Smooth muscle cell (in vitro differentiated cells): ENCODE results near the gene ZG16. TPM values are rescaled to one million over a fixed set of nuclear protein-coding genes. Genes with fewer than 3 reads are reported as not detected.

Experiments
- DNase-seq: peaks from one replicate; lab custom pipeline; 2025; ENCODE audit not compliant: unreplicated experiment; lab: John Stamatoyannopoulos, UW
- H2AFZ ChIP-seq: fragments of 200-600 bp; sonication (generic); 2 replicates; pipeline ENCODE4 v1.6.0; 2016; ENCODE audit warnings: antibody characterized with exemption, low read depth, mild to moderate bottlenecking
- H3F3A ChIP-seq: fragments of 200-600 bp; sonication (generic); 2 replicates; pipeline ENCODE4 v1.6.0; 2017; ENCODE audit warnings: antibody characterized with exemption, low read depth
- H3K27ac ChIP-seq: fragments of 200-600 bp; sonication (generic); 2 replicates; pipeline ENCODE4 v1.5.1; 2016; ENCODE audit warnings: low read depth, mild to moderate bottlenecking
- H3K27me3 ChIP-seq: fragments of 200-600 bp; sonication (generic); 2 replicates; pipeline ENCODE4 v1.6.1; 2016; ENCODE audit warnings: low read depth, mild to moderate bottlenecking
- H3K36me3 ChIP-seq: fragments of 200-600 bp; sonication (generic); 2 replicates; pipeline ENCODE4 v1.5.1; 2016; ENCODE audit warnings: low read depth
- H3K4me1 ChIP-seq: fragments of 200-600 bp; sonication (generic); 2 replicates; pipeline ENCODE4 v1.5.1; 2016; ENCODE audit warnings: low read depth
- H3K4me2 ChIP-seq: fragments of 200-600 bp; sonication (generic); 2 replicates; pipeline ENCODE4 v1.6.0; 2016; ENCODE audit warnings: mild to moderate bottlenecking
- H3K4me3 ChIP-seq: fragments of 200-600 bp; sonication (generic); 2 replicates; pipeline ENCODE4 v1.5.1; 2016; ENCODE audit warnings: mild to moderate bottlenecking
- H3K79me2 ChIP-seq: fragments of 200-600 bp; sonication (generic); 2 replicates; pipeline ENCODE4 v1.6.0; 2016; ENCODE audit warnings: low read depth, mild to moderate bottlenecking
- H3K9ac ChIP-seq: fragments of 200-600 bp; sonication (generic); 2 replicates; pipeline ENCODE4 v1.6.0; 2016; ENCODE audit warnings: low read depth
- H3K9me3 ChIP-seq: fragments of 200-600 bp; sonication (generic); replicated peaks from 2 replicates; pipeline ENCODE4 v1.5.1; 2016; ENCODE audit warnings: low read depth
- H4K20me1 ChIP-seq: fragments of 200-600 bp; sonication (generic); 2 replicates; pipeline ENCODE4 v1.6.0; 2016; ENCODE audit warnings: low read depth
- WGBS: methylation state at CpG from one replicate; pipeline ENCODE4 v1.1.7; 2016; ENCODE audit warnings: low lambda C conversion rate; 5-methylcytosine and 5-hydroxymethylcytosine counted together
- polyA plus RNA-seq: library from polyadenylated mRNA; unstranded; fragments of >200 nt; fragmentation: Nextera tagmentation; extraction: Ambion mirVana; gene quantifications from 2 replicates; pipeline ENCODE4 v1.2.1, GENCODE V29; 2016
- total RNA-seq: library from RNA; depleted of rRNA; stranded (reverse); fragments of >200 nt; gene quantifications from 2 replicates; pipeline ENCODE4 v1.2.3, GENCODE V29; 2014
- TF ChIP-seq, protein P1 (sequence below): fragments of 200-600 bp; sonication (generic); IDR thresholded peaks from 2 replicates; pipeline ENCODE4 v1.5.1; 2017; ENCODE audit warnings: borderline replicate concordance, mild to moderate bottlenecking, antibody characterized with exemption; ENCODE audit not compliant: insufficient read depth, poor library complexity, severe bottlenecking

ZG16 gene
- total and polyA plus RNA-seq, 2 experiments from 2014 or later = not detected

DNA sequence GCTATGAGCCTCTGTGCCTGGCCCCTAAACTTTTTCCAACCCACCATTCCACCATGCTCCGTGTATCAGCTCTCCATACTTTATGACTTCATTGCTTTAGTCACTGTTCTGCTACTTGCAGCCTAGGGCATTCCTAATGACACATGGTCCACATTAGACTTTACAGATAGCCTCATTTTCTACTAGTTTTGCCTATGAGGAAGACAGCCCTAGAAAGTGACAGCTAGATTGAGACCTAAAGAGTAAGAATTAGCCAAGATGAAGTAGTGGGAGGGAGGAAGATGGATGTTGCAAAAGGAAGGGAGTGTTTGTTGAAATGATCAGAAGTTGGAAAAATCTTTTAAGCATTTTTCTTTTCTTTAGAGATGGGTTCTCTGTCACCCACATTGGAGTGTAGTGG is 43.3 kb upstream of the ZG16 start:
- Histone ChIP-seq H3K9ac (no peak overlapping the region), H3K4me2 (no peak overlapping the region), H4K20me1 (no peaks in the 10 kb centered on the region), H3F3A (no peaks in the 10 kb centered on the region), H3K9me3 (no peaks in the 10 kb centered on the region), H3K4me1 (no peaks in the 10 kb centered on the region), H3K27ac (no peak overlapping the region), H2AFZ (no peak overlapping the region), H3K27me3 (no peaks in the 10 kb centered on the region), H3K36me3 (no peaks in the 10 kb centered on the region), H3K79me2 (no peaks in the 10 kb centered on the region), H3K4me3 (no peak overlapping the region)
- DNase-seq = no peak
- WGBS = 75% methylated on average over 1 of the region's 1 CpG
- TF ChIP-seq, protein P1, sequence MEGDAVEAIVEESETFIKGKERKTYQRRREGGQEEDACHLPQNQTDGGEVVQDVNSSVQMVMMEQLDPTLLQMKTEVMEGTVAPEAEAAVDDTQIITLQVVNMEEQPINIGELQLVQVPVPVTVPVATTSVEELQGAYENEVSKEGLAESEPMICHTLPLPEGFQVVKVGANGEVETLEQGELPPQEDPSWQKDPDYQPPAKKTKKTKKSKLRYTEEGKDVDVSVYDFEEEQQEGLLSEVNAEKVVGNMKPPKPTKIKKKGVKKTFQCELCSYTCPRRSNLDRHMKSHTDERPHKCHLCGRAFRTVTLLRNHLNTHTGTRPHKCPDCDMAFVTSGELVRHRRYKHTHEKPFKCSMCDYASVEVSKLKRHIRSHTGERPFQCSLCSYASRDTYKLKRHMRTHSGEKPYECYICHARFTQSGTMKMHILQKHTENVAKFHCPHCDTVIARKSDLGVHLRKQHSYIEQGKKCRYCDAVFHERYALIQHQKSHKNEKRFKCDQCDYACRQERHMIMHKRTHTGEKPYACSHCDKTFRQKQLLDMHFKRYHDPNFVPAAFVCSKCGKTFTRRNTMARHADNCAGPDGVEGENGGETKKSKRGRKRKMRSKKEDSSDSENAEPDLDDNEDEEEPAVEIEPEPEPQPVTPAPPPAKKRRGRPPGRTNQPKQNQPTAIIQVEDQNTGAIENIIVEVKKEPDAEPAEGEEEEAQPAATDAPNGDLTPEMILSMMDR = no peak

DNA sequence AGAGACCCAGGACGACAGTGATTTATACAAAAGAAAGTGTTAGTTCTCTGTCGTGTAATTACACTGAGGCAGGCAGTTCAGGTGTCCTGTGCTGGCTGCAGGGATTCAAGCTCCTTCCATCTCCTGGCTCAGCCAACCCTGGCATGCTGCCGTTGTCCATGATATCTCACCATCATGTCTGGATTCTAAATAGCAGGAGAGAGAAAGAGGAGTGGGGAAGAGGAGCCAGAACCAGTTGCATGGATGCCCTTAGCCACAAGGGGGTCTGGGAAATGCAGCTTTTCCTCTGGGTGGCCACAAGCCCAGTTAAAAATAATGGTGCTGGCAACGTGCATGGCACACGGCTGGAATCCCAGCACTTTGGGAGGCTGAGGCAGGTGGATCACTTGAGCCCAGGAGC is 41.9 kb upstream of the ZG16 start:
- no peak overlapping the region for H3K4me2 ChIP-seq
- no peaks in the 10 kb centered on the region for H3K36me3 ChIP-seq
- H3F3A ChIP-seq = no peaks in the 10 kb centered on the region
- H3K9ac ChIP-seq = no peak overlapping the region
- no peaks in the 10 kb centered on the region for H4K20me1 ChIP-seq
- H2AFZ ChIP-seq = no peak overlapping the region
- no peak overlapping the region for H3K4me3 ChIP-seq
- H3K9me3 ChIP-seq = no peaks in the 10 kb centered on the region
- DNase-seq = no peak
- 77% methylated on average over 5 of the region's 5 CpGs for WGBS
- H3K79me2 ChIP-seq = no peaks in the 10 kb centered on the region
- no peak overlapping the region for H3K27ac ChIP-seq
- no peaks in the 10 kb centered on the region for H3K4me1 ChIP-seq
- no peaks in the 10 kb centered on the region for H3K27me3 ChIP-seq
- TF ChIP-seq, protein P1 = no peak

DNA sequence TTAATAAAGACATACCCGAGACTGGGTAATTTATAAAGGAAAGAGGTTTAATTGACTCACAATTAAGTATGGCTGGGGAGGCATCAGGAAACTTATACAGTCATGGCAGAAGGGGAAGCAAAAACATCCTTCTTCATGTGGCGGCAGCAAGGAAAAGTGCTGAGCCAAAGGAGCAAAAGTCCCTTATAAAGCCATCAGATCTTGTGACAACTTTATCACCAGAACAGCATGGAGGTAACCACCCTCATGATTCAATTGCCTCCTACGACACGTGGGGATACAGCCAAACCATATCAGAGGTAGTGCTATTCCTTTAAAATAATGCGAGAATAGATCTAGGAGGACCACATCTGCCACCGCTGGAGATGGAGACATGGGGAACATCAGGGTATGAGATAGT is 41.3 kb upstream of the ZG16 start:
- no peak overlapping the region for H2AFZ ChIP-seq
- no peak overlapping the region for H3K4me3 ChIP-seq
- H3K4me2 ChIP-seq = no peak overlapping the region
- no peaks in the 10 kb centered on the region for H3K9me3 ChIP-seq
- TF ChIP-seq, protein P1 = no peak
- no peak overlapping the region for H3K9ac ChIP-seq
- no peaks in the 10 kb centered on the region for H3K79me2 ChIP-seq
- no peaks in the 10 kb centered on the region for H3K27me3 ChIP-seq
- no peak overlapping the region for H3K27ac ChIP-seq
- no peak for DNase-seq
- no peaks in the 10 kb centered on the region for H4K20me1 ChIP-seq
- no peaks in the 10 kb centered on the region for H3K36me3 ChIP-seq
- H3K4me1 ChIP-seq = no peaks in the 10 kb centered on the region
- 89% methylated on average over 6 of the region's 6 CpGs for WGBS
- no peaks in the 10 kb centered on the region for H3F3A ChIP-seq

DNA sequence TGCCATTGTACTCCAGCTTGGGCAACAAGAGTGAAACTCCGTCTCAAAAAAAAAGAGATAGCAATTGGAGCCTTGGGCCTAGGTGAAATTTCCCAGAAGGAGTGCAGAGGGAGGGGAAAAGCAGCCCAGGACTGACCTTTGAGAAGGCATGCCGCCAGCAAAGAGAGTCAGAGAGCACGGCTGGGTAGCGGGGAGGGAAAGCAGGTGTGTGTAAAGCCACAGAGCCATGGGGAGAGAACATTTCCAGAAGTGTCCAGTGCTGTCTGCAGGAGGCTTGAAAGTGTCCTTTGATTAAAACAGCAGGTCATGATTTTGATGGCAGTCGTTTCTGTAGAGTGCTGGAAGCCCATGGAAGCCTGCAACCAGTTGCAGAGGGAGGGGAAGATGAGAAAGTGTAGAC is 40.3 kb upstream of the ZG16 start:
- H3K36me3 ChIP-seq = no peaks in the 10 kb centered on the region
- H3K9ac ChIP-seq = no peak overlapping the region
- H3K4me3 ChIP-seq = no peak overlapping the region
- TF ChIP-seq, protein P1 = no peak
- H3K79me2 ChIP-seq = no peaks in the 10 kb centered on the region
- no peaks in the 10 kb centered on the region for H3K9me3 ChIP-seq
- no peaks in the 10 kb centered on the region for H4K20me1 ChIP-seq
- H3K27me3 ChIP-seq = no peaks in the 10 kb centered on the region
- 88% methylated on average over 5 of the region's 5 CpGs for WGBS
- no peak overlapping the region for H3K27ac ChIP-seq
- no peaks in the 10 kb centered on the region for H3K4me1 ChIP-seq
- H3K4me2 ChIP-seq = no peak overlapping the region
- no peak overlapping the region for H2AFZ ChIP-seq
- DNase-seq = no peak
- no peaks in the 10 kb centered on the region for H3F3A ChIP-seq
